ENCODE data around the gene AMELX.

The AMELX gene

DNA sequence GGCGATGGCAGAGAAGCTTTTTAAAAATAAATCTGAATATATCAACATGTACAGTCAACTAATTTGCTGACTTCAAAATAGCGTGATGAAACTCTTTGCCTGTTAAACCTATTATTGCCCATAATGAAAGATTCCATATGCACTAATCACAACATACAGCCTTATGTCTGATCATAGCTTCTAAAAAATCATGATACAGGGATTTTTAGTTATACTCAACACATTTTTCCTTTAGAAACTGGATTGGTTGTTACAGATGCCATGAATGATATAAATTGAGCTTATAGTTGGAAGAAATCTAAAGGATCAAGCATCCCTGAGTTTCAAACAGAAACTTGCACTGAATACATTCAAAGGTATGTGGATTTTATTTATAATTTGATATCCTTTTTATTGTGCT, at the start of gene AMELX:
TSS of gene AMELX (plus strand) at position 301 of the 400 bp plus-strand sequence. CDS start 1,376 bp downstream, outside the sequence.
- TF ChIP-seq, protein P1, sequence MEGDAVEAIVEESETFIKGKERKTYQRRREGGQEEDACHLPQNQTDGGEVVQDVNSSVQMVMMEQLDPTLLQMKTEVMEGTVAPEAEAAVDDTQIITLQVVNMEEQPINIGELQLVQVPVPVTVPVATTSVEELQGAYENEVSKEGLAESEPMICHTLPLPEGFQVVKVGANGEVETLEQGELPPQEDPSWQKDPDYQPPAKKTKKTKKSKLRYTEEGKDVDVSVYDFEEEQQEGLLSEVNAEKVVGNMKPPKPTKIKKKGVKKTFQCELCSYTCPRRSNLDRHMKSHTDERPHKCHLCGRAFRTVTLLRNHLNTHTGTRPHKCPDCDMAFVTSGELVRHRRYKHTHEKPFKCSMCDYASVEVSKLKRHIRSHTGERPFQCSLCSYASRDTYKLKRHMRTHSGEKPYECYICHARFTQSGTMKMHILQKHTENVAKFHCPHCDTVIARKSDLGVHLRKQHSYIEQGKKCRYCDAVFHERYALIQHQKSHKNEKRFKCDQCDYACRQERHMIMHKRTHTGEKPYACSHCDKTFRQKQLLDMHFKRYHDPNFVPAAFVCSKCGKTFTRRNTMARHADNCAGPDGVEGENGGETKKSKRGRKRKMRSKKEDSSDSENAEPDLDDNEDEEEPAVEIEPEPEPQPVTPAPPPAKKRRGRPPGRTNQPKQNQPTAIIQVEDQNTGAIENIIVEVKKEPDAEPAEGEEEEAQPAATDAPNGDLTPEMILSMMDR (IDR thresholded peaks at IDR 0.05; ENCODE audit: insufficient read depth, missing control alignments): no peak

GRCh38 chrX:11244636-11245035, 48.6 kb upstream of the AMELX start:
- FAIRE-seq (no peak), DNase-seq (ENCODE audit: insufficient read length, low spot score) (no peak)
- TF ChIP-seq, protein P1 (IDR thresholded peaks at IDR 0.05; ENCODE audit: insufficient read depth, missing control alignments): no peak

More for the DNA sequence above, at the start of gene AMELX:
- FAIRE-seq (no peak), DNase-seq (ENCODE audit: insufficient read length, low spot score) (no peak)

GRCh38 chrX:11254417-11255109, 38.6 kb upstream of the AMELX start:
- no peak for FAIRE-seq
- TF ChIP-seq, protein P1 (IDR thresholded peaks at IDR 0.05; ENCODE audit: insufficient read depth, missing control alignments): no peak
- no peak for DNase-seq (ENCODE audit: insufficient read length, low spot score)

GRCh38 chrX:11257290-11257689, 35.9 kb upstream of the AMELX start:
- DNase-seq (ENCODE audit: insufficient read length, low spot score): no peak
- TF ChIP-seq, protein P1 (IDR thresholded peaks at IDR 0.05; ENCODE audit: insufficient read depth, missing control alignments): no peak
- FAIRE-seq: no peak

- no peak for FAIRE-seq
- TF ChIP-seq, protein P1 (IDR thresholded peaks at IDR 0.05; ENCODE audit: insufficient read depth, missing control alignments): no peak
- DNase-seq (ENCODE audit: insufficient read length, low spot score): no peak
Observed at GRCh38 chrX:11257711-11258110, 35.5 kb upstream of the AMELX start.

- TF ChIP-seq, protein P1 (IDR thresholded peaks at IDR 0.05; ENCODE audit: insufficient read depth, missing control alignments): no peak
- no peak for FAIRE-seq
- DNase-seq (ENCODE audit: insufficient read length, low spot score): no peak
Observed at GRCh38 chrX:11259437-11259836, 33.8 kb upstream of the AMELX start.

DNA sequence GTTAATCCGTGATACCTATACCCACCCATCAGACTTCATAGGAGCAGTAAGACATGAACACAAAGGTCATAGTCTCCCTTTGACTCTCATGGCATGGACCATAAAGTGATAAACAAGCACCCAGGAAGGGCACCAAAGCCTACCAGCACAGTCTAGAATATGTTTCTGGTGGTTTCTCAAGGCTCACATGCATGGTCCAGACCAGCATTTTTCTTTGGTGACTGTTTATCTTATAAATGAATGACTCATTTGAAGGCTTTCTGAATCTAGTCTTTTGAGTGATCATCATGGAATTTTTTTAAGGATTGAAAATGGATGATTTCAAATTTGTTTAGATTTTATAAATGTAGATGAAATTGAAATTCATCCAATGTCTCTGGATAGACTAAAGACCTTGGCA, 32.0 kb upstream of the AMELX start:
- no peak for FAIRE-seq
- no peak for DNase-seq (ENCODE audit: insufficient read length, low spot score)
- TF ChIP-seq, protein P1 (IDR thresholded peaks at IDR 0.05; ENCODE audit: insufficient read depth, missing control alignments): no peak

Measured in D721Med (cell line).